A549 (cell line): ENCODE measurements around the gene C1QBP. TPM values are rescaled to one million over a fixed set of nuclear protein-coding genes. Genes with fewer than 3 reads are reported as not detected.

Experiments
- ATAC-seq, 2 experiments: fragments of 200-7000 bp in 1 of 2; fragments of >200 bp in 1 of 2; cut with Nextera tagmentation in 1 of 2; cut with Tn5 transposase in 1 of 2; 3 replicates each; pipeline versions ENCODE4 v1.8.0 to v1.9.1; 2018 to 2020; ENCODE audit warnings: mild to moderate bottlenecking in 1 of 2, moderate library complexity in 1 of 2
- CTCF ChIA-PET: fragments of 300-600 bp; sonication (Branson Sonifier 250); formaldehyde crosslinking; extraction: SDS; loops from one replicate; lab custom pipeline; 2021; ENCODE audit warnings: antibody characterized with exemption, inconsistent platforms; lab: Yijun Ruan, JAX
- POLR2A ChIA-PET: fragments of 350-600 bp; formaldehyde crosslinking; extraction: SDS; loops from one replicate; lab custom pipeline; 2021; ENCODE audit warnings: antibody characterized with exemption, inconsistent platforms; lab: Yijun Ruan, JAX
- DNase-seq, 2 experiments: peaks; one replicate each; pipeline versions ENCODE4 v3.0.0 to v3.0.0-alpha.2; 2011 to 2016; ENCODE audit warnings: low read depth in 1 of 2, low spot score in 1 of 2
- FAIRE-seq: peaks from 2 replicates; lab custom pipeline; 2011; peaks lifted over from hg19 to GRCh38; lab: Jason Lieb, UNC
- H3K27ac ChIP-seq, 2 experiments: fragments of >200 bp; sonication (Bioruptor Twin); formaldehyde crosslinking; 3 replicates each; pipeline ENCODE4 v1.5.1; 2016 to 2017
- H3K4me1 ChIP-seq: fragments of >200 bp; sonication (Bioruptor Twin); formaldehyde crosslinking; 3 replicates; pipeline ENCODE4 v1.6.1; 2016
- H3K4me2 ChIP-seq: fragments of >200 bp; sonication (Bioruptor Twin); formaldehyde crosslinking; 3 replicates; pipeline ENCODE4 v1.6.1; 2016
- H3K4me3 ChIP-seq: fragments of >200 bp; sonication (Bioruptor Twin); formaldehyde crosslinking; 3 replicates; pipeline ENCODE4 v1.5.1; 2016
- H3K9me3 ChIP-seq: fragments of >200 bp; sonication (Bioruptor Twin); formaldehyde crosslinking; 3 replicates; pipeline ENCODE4 v1.6.1; 2016
- ATOH8 ChIP-seq: fragments of 250-450 bp; sonication (Bioruptor Pico); IDR thresholded peaks from 2 replicates; pipeline ENCODE4 v1.5.0; 2020; ENCODE audit warnings: low read depth, mild to moderate bottlenecking, moderate library complexity
- CBX2 ChIP-seq: fragments of 200-600 bp; sonication (generic); IDR thresholded peaks from 2 replicates; pipeline ENCODE4 v1.6.1; 2016; ENCODE audit warnings: low read depth, mild to moderate bottlenecking, borderline replicate concordance
- CBX8 ChIP-seq: fragments of 200-600 bp; sonication (generic); IDR thresholded peaks from 2 replicates; pipeline ENCODE4 v1.6.1; 2016
- CEBPB ChIP-seq, 2 experiments: fragments of >200 bp in 1 of 2; sonication (Bioruptor Twin) in 1 of 2; formaldehyde crosslinking in 1 of 2; IDR thresholded peaks; 2 replicates each; pipeline ENCODE4 v1.6.1; 2012 to 2016
- CHD4 ChIP-seq: fragments of 200-600 bp; sonication (generic); IDR thresholded peaks from 2 replicates; pipeline ENCODE4 v1.6.1; 2016; ENCODE audit warnings: antibody characterized with exemption, mild to moderate bottlenecking, borderline replicate concordance
- EHMT2 ChIP-seq: fragments of 200-600 bp; sonication (generic); IDR thresholded peaks from 2 replicates; pipeline ENCODE4 v1.6.1; 2016; ENCODE audit warnings: antibody characterized with exemption, low read depth, mild to moderate bottlenecking, moderate library complexity
- FOXS1 ChIP-seq: fragments of 250-450 bp; sonication (Bioruptor Pico); IDR thresholded peaks from 2 replicates; pipeline ENCODE4 v1.5.0; 2020; ENCODE audit warnings: mild to moderate bottlenecking, moderate library complexity
- GATA3 ChIP-seq: IDR thresholded peaks from 2 replicates; pipeline ENCODE4 v1.6.1; 2012; ENCODE audit warnings: borderline replicate concordance
- HES2 ChIP-seq: fragments of >200 bp; sonication (Bioruptor Twin); formaldehyde crosslinking; IDR thresholded peaks from 2 replicates; pipeline ENCODE4 v1.6.1; 2016
- HEYL ChIP-seq: fragments of 250-450 bp; sonication (Bioruptor Pico); IDR thresholded peaks from 2 replicates; pipeline ENCODE4 v1.8.0; 2021; ENCODE audit warnings: mild to moderate bottlenecking, moderate library complexity
- HOXA7 ChIP-seq: fragments of 250-450 bp; sonication (Bioruptor Pico); IDR thresholded peaks from 2 replicates; pipeline ENCODE4 v1.5.0; 2020; ENCODE audit warnings: mild to moderate bottlenecking, moderate library complexity
- JUNB ChIP-seq: fragments of >200 bp; sonication (Bioruptor Twin); formaldehyde crosslinking; IDR thresholded peaks from 2 replicates; pipeline ENCODE4 v1.6.1; 2016
- KDM1A ChIP-seq: fragments of 200-600 bp; sonication (generic); IDR thresholded peaks from 2 replicates; pipeline ENCODE4 v1.6.1; 2016; ENCODE audit warnings: low read depth, mild to moderate bottlenecking
- KDM5A ChIP-seq: fragments of 200-600 bp; sonication (generic); IDR thresholded peaks from 2 replicates; pipeline ENCODE4 v1.6.1; 2016; ENCODE audit warnings: antibody characterized with exemption, mild to moderate bottlenecking
- NFE2L2 ChIP-seq: fragments of 150-350 bp; conservative IDR thresholded peaks from 2 replicates; pipeline ENCODE4 v1.6.1; 2014; ENCODE audit warnings: low read length
- PHF8 ChIP-seq: fragments of 200-600 bp; sonication (generic); IDR thresholded peaks from 2 replicates; pipeline ENCODE4 v1.6.1; 2016; ENCODE audit warnings: low read depth, mild to moderate bottlenecking, antibody characterized with exemption, moderate library complexity, borderline replicate concordance
- POLR2AphosphoS2 ChIP-seq: conservative IDR thresholded peaks from 2 replicates; pipeline ENCODE4 v1.6.1; 2012; ENCODE audit warnings: low read length, improper control_type of control experiment, inconsistent platforms
- REST ChIP-seq: fragments of 200-600 bp; sonication (generic); IDR thresholded peaks from 2 replicates; pipeline ENCODE4 v1.6.1; 2016; ENCODE audit warnings: antibody characterized with exemption, mild to moderate bottlenecking, moderate library complexity
- RNF2 ChIP-seq: fragments of 200-600 bp; sonication (generic); IDR thresholded peaks from 2 replicates; pipeline ENCODE4 v1.6.1; 2016; ENCODE audit warnings: low read depth, mild to moderate bottlenecking, antibody characterized with exemption, moderate library complexity, borderline replicate concordance
- ZC3H11A ChIP-seq: fragments of 450-650 bp; IDR thresholded peaks from 2 replicates; pipeline ENCODE4 v1.6.1; 2014; ENCODE audit warnings: antibody characterized with exemption, mild to moderate bottlenecking
- ZNF302 ChIP-seq: fragments of 250-450 bp; sonication (Bioruptor Pico); IDR thresholded peaks from 2 replicates; pipeline ENCODE4 v1.9.0; 2021; ENCODE audit warnings: inconsistent platforms, mild to moderate bottlenecking, moderate library complexity
- WGBS: methylation state at CpG from one replicate; pipeline ENCODE4 v1.1.6; 2017; ENCODE audit errors: missing lambda C conversion rate; 5-methylcytosine and 5-hydroxymethylcytosine counted together
- polyA plus RNA-seq, 4 experiments: library from polyadenylated mRNA; depleted of rRNA in 3 of 4; stranded (reverse); fragments of >200 nt; fragmentation: RNase III in 1 of 4; extraction: RNeasy Plus Mini Kit Qiagen cat#74134 plus additional on column Dnase treatment in 1 of 4; gene quantifications; 2 replicates in 3 of 4; 3 replicates in 1 of 4; pipeline ENCODE4 v1.2.3, GENCODE V29; 2011 to 2017
- TF ChIP-seq, protein P1 (sequence below): IDR thresholded peaks from 2 replicates; pipeline ENCODE4 v1.6.1; 2012; ENCODE audit warnings: low read depth, borderline replicate concordance
- TF ChIP-seq, protein P2 (sequence below): IDR thresholded peaks from 2 replicates; pipeline ENCODE4 v1.6.1; 2012

Gene C1QBP
- polyA plus RNA-seq, 2 of the 4 experiments (the other 2 are of a cell fraction), result 557 to 683 TPM

DNA sequence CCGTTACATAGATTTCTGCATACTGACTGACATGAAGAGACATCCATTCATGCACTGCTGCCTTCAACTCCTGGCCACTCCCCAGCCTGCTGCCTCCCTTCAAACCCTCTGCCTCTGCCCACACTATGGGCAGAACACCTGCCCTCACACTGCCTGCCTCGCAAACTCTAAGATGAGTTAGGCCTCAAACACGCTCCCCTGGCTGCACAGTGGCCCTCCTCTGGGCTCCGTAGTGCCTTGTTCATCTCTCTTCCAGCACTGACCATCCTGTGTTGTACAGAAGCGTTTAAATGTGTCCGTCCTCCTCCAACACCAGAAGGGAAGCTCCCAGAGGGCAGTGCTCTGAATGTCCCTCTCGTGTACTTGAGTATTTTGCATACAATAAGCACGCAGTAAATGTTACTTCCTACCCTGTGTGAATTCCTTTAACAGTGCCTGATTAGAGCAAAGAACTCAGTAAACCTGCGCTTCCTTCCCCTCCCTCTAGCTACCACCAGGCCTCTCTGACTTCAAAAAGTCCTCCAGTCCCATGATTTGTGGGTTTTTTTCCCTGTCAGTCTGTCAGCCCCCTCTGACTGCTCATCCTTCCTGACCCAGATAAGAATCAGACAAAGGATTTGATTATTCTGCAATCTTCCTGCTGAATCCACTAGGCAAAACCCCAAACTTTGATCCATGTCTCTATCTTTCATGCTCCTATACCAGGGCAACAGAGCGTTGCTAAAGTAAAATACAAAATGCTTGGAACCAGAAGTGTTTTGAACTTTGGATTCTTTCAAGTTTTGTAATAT is 26.0 kb upstream of the C1QBP start:
- no peak for ATAC-seq
- no peak overlapping the region for H3K4me3 ChIP-seq
- no peaks in the 10 kb centered on the region for H3K9me3 ChIP-seq
- TF ChIP-seq HOXA7 (no peak), ZC3H11A (no peak), KDM5A (no peak), REST (no peak), HEYL (CRISPR knock-in tag) (no peak), PHF8 (no peak), NFE2L2 (no peak), ATOH8 (no peak)
- TF ChIP-seq, protein P1, sequence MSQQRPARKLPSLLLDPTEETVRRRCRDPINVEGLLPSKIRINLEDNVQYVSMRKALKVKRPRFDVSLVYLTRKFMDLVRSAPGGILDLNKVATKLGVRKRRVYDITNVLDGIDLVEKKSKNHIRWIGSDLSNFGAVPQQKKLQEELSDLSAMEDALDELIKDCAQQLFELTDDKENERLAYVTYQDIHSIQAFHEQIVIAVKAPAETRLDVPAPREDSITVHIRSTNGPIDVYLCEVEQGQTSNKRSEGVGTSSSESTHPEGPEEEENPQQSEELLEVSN, result no peak
- TF ChIP-seq, all 56 proteins: peak for 0
- DNase-seq (no peak), FAIRE-seq (no peak)
- peaks cover 9% of the 10 kb centered on the region; the same call in 2 of the 3 replicates for H3K4me1 ChIP-seq
- WGBS, result 88% methylated on average over 10 of the region's 10 CpGs
- CTCF ChIA-PET, result interaction anchor here (0.6 to 13.3 kb wide), 5 partner anchors 10 to 42 kb away, joined by 3 to 86 read pairs (median 3); partner anchors contain the start of gene C1QBP
- POLR2A ChIA-PET, result no interaction called here
- no peak overlapping the region for H3K27ac ChIP-seq
- no peak overlapping the region for H3K4me2 ChIP-seq

- POLR2A ChIA-PET, result no interaction called here
- WGBS, result 92% methylated on average over 8 of the region's 8 CpGs
- Histone ChIP-seq H3K4me2 (no peak overlapping the region), H3K4me1 (no peaks in the 10 kb centered on the region), H3K4me3 (no peak overlapping the region), H3K9me3 (no peaks in the 10 kb centered on the region), H3K27ac (no peak overlapping the region)
- CTCF ChIA-PET, result interaction anchor here (1.3 to 7.6 kb wide), 2 partner anchors 8 to 13 kb away, joined by 3 to 76 read pairs; partner anchors contain the start of gene C1QBP
- FAIRE-seq, result no peak
- ATAC-seq, result no peak
- no peak for DNase-seq
- TF ChIP-seq ZNF302 (CRISPR knock-in tag) (no peak), EHMT2 (no peak), CHD4 (no peak), KDM1A (no peak), REST (no peak), GATA3 (no peak), CBX2 (no peak), POLR2AphosphoS2 (no peak), HES2 (no peak), JUNB (no peak), CEBPB (IDR thresholded peaks at IDR 0.05) (no peak), RNF2 (no peak), FOXS1 (CRISPR knock-in tag) (no peak), CBX8 (no peak)
- TF ChIP-seq, protein P1, result no peak
- TF ChIP-seq, protein P2, sequence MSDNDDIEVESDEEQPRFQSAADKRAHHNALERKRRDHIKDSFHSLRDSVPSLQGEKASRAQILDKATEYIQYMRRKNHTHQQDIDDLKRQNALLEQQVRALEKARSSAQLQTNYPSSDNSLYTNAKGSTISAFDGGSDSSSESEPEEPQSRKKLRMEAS, result no peak
These were observed 7.8 kb upstream of the C1QBP start for GRCh38 chr17:5446786-5447185.
